MM.1S (cell line): ENCODE results near the gene TBC1D21.

ENCODE experiments used
- CTCF ChIP-seq: fragments of 300-600 bp; sonication (generic); IDR thresholded peaks from 2 replicates; pipeline ENCODE4 v1.5.1; 2016; ENCODE audit warnings: antibody characterized with exemption, low read length, mixed read lengths
- EZH2 ChIP-seq: fragments of 300-600 bp; sonication (generic); optimal IDR thresholded peaks from 2 replicates; pipeline ENCODE3; 2017; ENCODE audit warnings: low read depth, mild to moderate bottlenecking, antibody characterized with exemption, low read length, mixed read lengths
- EZH2phosphoT487 ChIP-seq: fragments of 300-600 bp; sonication (generic); IDR thresholded peaks from 2 replicates; pipeline ENCODE4 v1.6.1; 2018; ENCODE audit warnings: antibody characterized with exemption, low read length

GRCh38 chr15:73887481-73887880, 14.1 kb downstream of the TBC1D21 start:
- TF ChIP-seq CTCF (no peak), EZH2 (no peak), EZH2phosphoT487 (no peak)
